HFF-Myc (cell line): ENCODE measurements around the gene CPEB1.

Experiments
- DNase-seq: peaks from one replicate; pipeline ENCODE4 v3.0.0-alpha.2; 2011; ENCODE audit warnings: low read depth; ENCODE audit errors: extremely low read depth
- H3K4me3 ChIP-seq: replicated peaks from 2 replicates; pipeline ENCODE4 v1.5.1; 2011; ENCODE audit warnings: low read depth, mild to moderate bottlenecking, control low read depth, low read length
- TF ChIP-seq, protein P1 (sequence below): IDR thresholded peaks from 2 replicates; pipeline ENCODE4 v1.5.1; 2012; ENCODE audit warnings: mild to moderate bottlenecking, low read depth, low read length, control low read depth; ENCODE audit errors: missing control alignments

CPEB1 gene

DNA sequence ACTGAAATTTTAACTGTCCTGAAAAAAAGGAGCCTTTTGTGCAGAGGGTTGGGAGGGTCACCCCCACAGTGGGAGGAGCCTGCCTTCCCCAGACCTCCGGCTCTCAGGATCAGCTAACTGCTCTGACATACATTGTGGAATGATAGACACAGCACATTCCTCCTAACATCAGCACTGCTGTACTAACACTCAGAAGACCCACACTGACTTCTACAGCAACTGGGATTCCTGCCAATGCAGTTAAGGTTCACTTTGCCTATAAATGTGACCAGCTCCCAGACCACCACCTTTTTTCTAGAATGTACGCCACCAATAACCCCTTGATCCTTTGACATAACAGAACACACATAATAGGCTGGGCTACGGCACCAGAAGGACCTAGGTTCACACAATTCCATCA, 3.2 kb downstream of the CPEB1 start:
- TF ChIP-seq, protein P1, sequence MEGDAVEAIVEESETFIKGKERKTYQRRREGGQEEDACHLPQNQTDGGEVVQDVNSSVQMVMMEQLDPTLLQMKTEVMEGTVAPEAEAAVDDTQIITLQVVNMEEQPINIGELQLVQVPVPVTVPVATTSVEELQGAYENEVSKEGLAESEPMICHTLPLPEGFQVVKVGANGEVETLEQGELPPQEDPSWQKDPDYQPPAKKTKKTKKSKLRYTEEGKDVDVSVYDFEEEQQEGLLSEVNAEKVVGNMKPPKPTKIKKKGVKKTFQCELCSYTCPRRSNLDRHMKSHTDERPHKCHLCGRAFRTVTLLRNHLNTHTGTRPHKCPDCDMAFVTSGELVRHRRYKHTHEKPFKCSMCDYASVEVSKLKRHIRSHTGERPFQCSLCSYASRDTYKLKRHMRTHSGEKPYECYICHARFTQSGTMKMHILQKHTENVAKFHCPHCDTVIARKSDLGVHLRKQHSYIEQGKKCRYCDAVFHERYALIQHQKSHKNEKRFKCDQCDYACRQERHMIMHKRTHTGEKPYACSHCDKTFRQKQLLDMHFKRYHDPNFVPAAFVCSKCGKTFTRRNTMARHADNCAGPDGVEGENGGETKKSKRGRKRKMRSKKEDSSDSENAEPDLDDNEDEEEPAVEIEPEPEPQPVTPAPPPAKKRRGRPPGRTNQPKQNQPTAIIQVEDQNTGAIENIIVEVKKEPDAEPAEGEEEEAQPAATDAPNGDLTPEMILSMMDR = no peak
- DNase-seq = no peak
- H3K4me3 ChIP-seq = no peak overlapping the region

- TF ChIP-seq, protein P1 = no peak
- no peak for DNase-seq
- H3K4me3 ChIP-seq = no peak overlapping the region
These were observed 4.5 kb downstream of the CPEB1 start for GRCh38 chr15:82642656-82643055.

GRCh38 chr15:82641129-82641798, 5.9 kb downstream of the CPEB1 start:
- TF ChIP-seq, protein P1 = no peak
- DNase-seq = no peak
- no peak overlapping the region for H3K4me3 ChIP-seq

DNA sequence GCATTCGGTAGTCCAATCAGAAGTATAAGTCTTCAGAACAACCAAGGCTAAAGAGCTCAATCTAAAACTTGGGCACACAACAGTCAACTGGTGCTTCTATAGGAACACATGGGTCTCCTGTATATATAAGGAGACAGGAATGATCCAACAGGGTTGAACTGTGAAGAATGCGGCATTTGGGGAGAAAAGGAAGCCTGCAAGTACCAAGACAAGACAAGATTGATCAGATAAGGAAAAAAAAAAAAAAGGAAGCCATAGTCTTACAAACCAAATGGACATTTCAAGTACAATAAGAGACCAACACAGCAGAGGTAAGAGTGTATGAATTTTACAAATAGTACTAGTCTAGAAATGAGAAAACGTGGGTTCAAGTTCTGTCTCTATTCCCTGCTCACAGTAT, 6.5 kb downstream of the CPEB1 start:
- no peak for DNase-seq
- no peak overlapping the region for H3K4me3 ChIP-seq
- TF ChIP-seq, protein P1 = no peak

- DNase-seq = no peak
- TF ChIP-seq, protein P1 = no peak
- no peak overlapping the region for H3K4me3 ChIP-seq
These were observed 11.4 kb downstream of the CPEB1 start for GRCh38 chr15:82635798-82636197.

DNA sequence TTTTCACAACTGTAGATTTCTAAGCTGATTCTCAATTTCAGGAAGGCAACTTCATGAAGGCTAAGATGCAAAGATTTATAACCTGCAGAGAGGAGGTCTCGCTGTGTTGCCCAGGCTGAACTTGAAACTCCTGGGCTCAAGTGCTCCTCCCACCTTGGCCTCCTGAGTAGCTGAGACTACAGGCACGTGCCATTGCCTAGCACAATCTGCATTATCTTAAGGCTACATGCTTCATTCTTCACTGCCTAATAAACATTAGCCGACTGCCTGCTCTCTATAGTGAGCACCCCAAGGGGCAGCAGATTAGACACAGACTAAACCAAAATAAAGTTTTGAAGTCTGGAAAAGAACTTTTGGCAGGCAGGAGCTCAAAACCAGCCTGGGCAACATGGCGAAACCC, 17.1 kb downstream of the CPEB1 start:
- H3K4me3 ChIP-seq = no peak overlapping the region
- TF ChIP-seq, protein P1 = no peak
- no peak for DNase-seq

- no peak overlapping the region for H3K4me3 ChIP-seq
- DNase-seq = no peak
- TF ChIP-seq, protein P1 = no peak
These were observed 22.0 kb downstream of the CPEB1 start for GRCh38 chr15:82625136-82625535.
